H9 (cell line): ENCODE data around the gene TGFA. TPM values are rescaled to one million over a fixed set of nuclear protein-coding genes. Genes with fewer than 3 reads are reported as not detected.

Source experiments
- DNase-seq: peaks from one replicate; pipeline ENCODE4 v3.0.0-alpha.2; 2017
- H2AFZ ChIP-seq: one replicate; pipeline ENCODE4 v1.6.1; 2013; ENCODE audit warnings: mild to moderate bottlenecking, low read length, control low read depth, moderate library complexity
- H2AK5ac ChIP-seq: 2 replicates; pipeline ENCODE4 v1.6.1; 2013; ENCODE audit warnings: low read length, control low read depth, mixed read lengths; ENCODE audit not compliant: insufficient read length
- H2BK120ac ChIP-seq: one replicate; pipeline ENCODE4 v1.6.1; 2013; ENCODE audit warnings: low read depth, mild to moderate bottlenecking, low read length, control low read depth, inconsistent platforms; ENCODE audit not compliant: poor library complexity, severe bottlenecking
- H2BK12ac ChIP-seq: 2 replicates; pipeline ENCODE4 v1.6.1; 2013; ENCODE audit warnings: low read length, control low read depth, mixed read lengths, low read depth; ENCODE audit not compliant: insufficient read length
- H2BK15ac ChIP-seq: 2 replicates; pipeline ENCODE4 v1.6.1; 2013; ENCODE audit warnings: low read depth, low read length, control low read depth
- H2BK20ac ChIP-seq: one replicate; pipeline ENCODE4 v1.6.1; 2013; ENCODE audit warnings: low read depth, mild to moderate bottlenecking, low read length, control low read depth, inconsistent platforms; ENCODE audit not compliant: poor library complexity, severe bottlenecking
- H2BK5ac ChIP-seq: 2 replicates; pipeline ENCODE4 v1.6.1; 2013; ENCODE audit warnings: low read length, control low read depth, mixed read lengths; ENCODE audit not compliant: insufficient read length
- H3K14ac ChIP-seq: 2 replicates; pipeline ENCODE4 v1.6.1; 2013; ENCODE audit warnings: low read length, control low read depth; ENCODE audit not compliant: insufficient read depth
- H3K18ac ChIP-seq: 2 replicates; pipeline ENCODE4 v1.6.1; 2013; ENCODE audit warnings: low read depth, mild to moderate bottlenecking, mixed read lengths, low read length, control low read depth; ENCODE audit not compliant: insufficient read length
- H3K23ac ChIP-seq: 2 replicates; pipeline ENCODE4 v1.6.1; 2013; ENCODE audit warnings: low read length, control low read depth, mixed read lengths, low read depth; ENCODE audit not compliant: insufficient read length
- H3K23me2 ChIP-seq: 2 replicates; pipeline ENCODE4 v1.6.1; 2013; ENCODE audit warnings: low read depth, mild to moderate bottlenecking, mixed read lengths, low read length, control low read depth; ENCODE audit not compliant: insufficient read length, poor library complexity, severe bottlenecking
- H3K27ac ChIP-seq: 2 replicates; pipeline ENCODE4 v1.5.1; 2013; ENCODE audit warnings: low read length, control low read depth, mixed read lengths, low read depth; ENCODE audit not compliant: insufficient read length
- H3K27me3 ChIP-seq: 2 replicates; pipeline ENCODE4 v1.6.1; 2013; ENCODE audit warnings: low read length, control low read depth, inconsistent platforms; ENCODE audit not compliant: insufficient read depth
- H3K4ac ChIP-seq: 2 replicates; pipeline ENCODE4 v1.6.1; 2013; ENCODE audit warnings: low read depth, mild to moderate bottlenecking, control low read depth, inconsistent platforms, low read length, moderate library complexity
- H3K4me1 ChIP-seq: 2 replicates; pipeline ENCODE4 v1.6.1; 2013; ENCODE audit warnings: low read length, control low read depth, inconsistent platforms; ENCODE audit not compliant: insufficient read depth
- H3K4me2 ChIP-seq: 2 replicates; pipeline ENCODE4 v1.6.1; 2013; ENCODE audit warnings: low read length, control low read depth, mixed read lengths; ENCODE audit not compliant: insufficient read length, insufficient read depth
- H3K56ac ChIP-seq: 2 replicates; pipeline ENCODE4 v1.6.1; 2013; ENCODE audit warnings: low read depth, mild to moderate bottlenecking, mixed read lengths, low read length, control low read depth; ENCODE audit not compliant: insufficient read length
- H3K79me1 ChIP-seq: 2 replicates; pipeline ENCODE4 v1.6.1; 2013; ENCODE audit warnings: low read depth, mild to moderate bottlenecking, moderate library complexity, low read length, control low read depth, inconsistent platforms; ENCODE audit not compliant: insufficient read depth, poor library complexity, severe bottlenecking
- H3K79me2 ChIP-seq: 2 replicates; pipeline ENCODE4 v1.6.1; 2013; ENCODE audit warnings: low read length, control low read depth, inconsistent platforms; ENCODE audit not compliant: insufficient read depth
- H3K9ac ChIP-seq: 2 replicates; pipeline ENCODE4 v1.6.1; 2013; ENCODE audit warnings: low read length, control low read depth, mixed read lengths; ENCODE audit not compliant: insufficient read length; ENCODE audit errors: extremely low read depth
- H3K9me3 ChIP-seq: one replicate; pipeline ENCODE4 v1.6.1; 2013; ENCODE audit warnings: low read depth, low read length, inconsistent platforms; ENCODE audit not compliant: control insufficient read depth
- H3T11ph ChIP-seq: one replicate; pipeline ENCODE4 v1.6.1; 2013; ENCODE audit warnings: mild to moderate bottlenecking, low read length, control low read depth, inconsistent platforms
- H4K20me1 ChIP-seq: one replicate; pipeline ENCODE4 v1.6.1; 2013; ENCODE audit not compliant: control insufficient read depth, insufficient read length, insufficient read depth
- H4K5ac ChIP-seq: 2 replicates; pipeline ENCODE4 v1.6.1; 2013; ENCODE audit warnings: low read depth, mild to moderate bottlenecking, mixed read lengths, low read length, control low read depth; ENCODE audit not compliant: insufficient read length
- H4K8ac ChIP-seq: replicated peaks from 2 replicates; pipeline ENCODE4 v1.6.1; 2013; ENCODE audit warnings: low read length, control low read depth, mixed read lengths, low read depth; ENCODE audit not compliant: insufficient read length
- H4K91ac ChIP-seq: 2 replicates; pipeline ENCODE4 v1.6.1; 2013; ENCODE audit warnings: low read depth, mild to moderate bottlenecking, moderate library complexity, mixed read lengths, low read length, control low read depth; ENCODE audit not compliant: insufficient read length
- H3K27ac Mint-ChIP-seq, 3 experiments: 2 replicates in 2 of 3; 3 replicates in 1 of 3; pipeline ENCODE4 v1.8.0; 2020 to 2021; ENCODE audit warnings: mixed read lengths in 3 of 3, mild to moderate bottlenecking in 1 of 3, moderate library complexity in 1 of 3
- H3K27me3 Mint-ChIP-seq: 2 replicates; pipeline ENCODE4 v1.8.0; 2021; ENCODE audit warnings: low read depth, mild to moderate bottlenecking, moderate library complexity, mixed read lengths
- H3K36me3 Mint-ChIP-seq, 3 experiments: 2 replicates in 2 of 3; 3 replicates in 1 of 3; pipeline ENCODE4 v1.8.0; 2020 to 2021; ENCODE audit warnings: low read depth in 3 of 3, mixed read lengths in 3 of 3; ENCODE audit not compliant: insufficient read depth in 1 of 3
- H3K4me1 Mint-ChIP-seq, 2 experiments: 2 replicates each; pipeline ENCODE4 v1.8.0; 2020; ENCODE audit warnings: mixed read lengths in 2 of 2
- H3K4me3 Mint-ChIP-seq, 2 experiments: 2 replicates in 1 of 2; 3 replicates in 1 of 2; pipeline ENCODE4 v1.8.0; 2020 to 2021; ENCODE audit warnings: mild to moderate bottlenecking in 2 of 2, mixed read lengths in 2 of 2, moderate library complexity in 1 of 2
- H3K9me3 Mint-ChIP-seq, 2 experiments: 2 replicates in 1 of 2; 3 replicates in 1 of 2; pipeline ENCODE4 v1.8.0; 2020; ENCODE audit warnings: mild to moderate bottlenecking in 2 of 2, mixed read lengths in 2 of 2, moderate library complexity in 1 of 2
- WGBS: extraction: QIAGEN DNeasy Blood & Tissue Kit; methylation state at CpG from one replicate; pipeline ENCODE4 v1.1.7; 2013; ENCODE audit warnings: missing lambda C conversion rate, low lambda C conversion rate, mixed read lengths; ENCODE audit not compliant: insufficient read length; ENCODE audit errors: extremely low coverage; 5-methylcytosine and 5-hydroxymethylcytosine counted together
- total RNA-seq: library from RNA; stranded (reverse); gene quantifications from 2 replicates; pipeline ENCODE4 v1.2.1, GENCODE V29; 2021
- TF ChIP-seq, protein P1 (sequence below): fragments of 200-600 bp; sonication (generic); conservative IDR thresholded peaks from 3 replicates; pipeline ENCODE4 v1.8.0; 2021; ENCODE audit warnings: antibody characterized with exemption, mild to moderate bottlenecking

Gene TGFA
- total RNA-seq, 1 experiment from 2014 or later, result 3.3 TPM

DNA sequence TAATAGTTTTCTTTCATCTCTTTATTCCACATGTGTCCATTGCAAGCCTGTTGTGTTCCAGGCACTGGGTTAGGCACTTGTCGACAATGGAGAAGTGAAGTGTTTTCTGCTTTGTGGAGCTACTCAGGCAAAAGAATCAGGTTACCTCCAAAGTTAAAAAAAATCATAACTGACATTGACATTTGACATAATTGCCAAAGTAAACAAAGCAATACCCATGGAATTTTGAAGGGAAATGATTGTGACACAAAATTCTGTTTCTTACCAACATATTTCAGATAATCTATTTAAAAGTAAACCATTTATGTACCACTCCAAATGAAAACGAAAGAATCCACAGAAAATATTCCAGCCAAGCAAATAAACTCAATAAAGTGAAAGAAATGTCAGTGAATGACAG is 6.4 kb upstream of the TGFA start:
- H3K9ac ChIP-seq, result no peak overlapping the region
- no peak overlapping the region for H2BK15ac ChIP-seq
- H3K18ac ChIP-seq, result no peak overlapping the region
- no peak overlapping the region for H3K4ac ChIP-seq
- H2BK20ac ChIP-seq, result no peak overlapping the region
- peaks cover 4 to 9% of the 10 kb centered on the region in 2 experiments; a peak in 3 of 4 replicates for H3K4me1 Mint-ChIP-seq
- H3K36me3 Mint-ChIP-seq, result no peaks in the 10 kb centered on the region
- H2BK12ac ChIP-seq, result no peak overlapping the region
- H3K27me3 ChIP-seq, result no peaks in the 10 kb centered on the region
- no peak overlapping the region for H3K4me2 ChIP-seq
- H3K27me3 Mint-ChIP-seq, result peaks cover 10% of the 10 kb centered on the region
- H4K5ac ChIP-seq, result no peak overlapping the region
- H3K4me1 ChIP-seq, result no peaks in the 10 kb centered on the region
- H3K27ac ChIP-seq, result no peak overlapping the region
- H3K9me3 Mint-ChIP-seq, result no peaks in the 10 kb centered on the region
- TF ChIP-seq, protein P1, sequence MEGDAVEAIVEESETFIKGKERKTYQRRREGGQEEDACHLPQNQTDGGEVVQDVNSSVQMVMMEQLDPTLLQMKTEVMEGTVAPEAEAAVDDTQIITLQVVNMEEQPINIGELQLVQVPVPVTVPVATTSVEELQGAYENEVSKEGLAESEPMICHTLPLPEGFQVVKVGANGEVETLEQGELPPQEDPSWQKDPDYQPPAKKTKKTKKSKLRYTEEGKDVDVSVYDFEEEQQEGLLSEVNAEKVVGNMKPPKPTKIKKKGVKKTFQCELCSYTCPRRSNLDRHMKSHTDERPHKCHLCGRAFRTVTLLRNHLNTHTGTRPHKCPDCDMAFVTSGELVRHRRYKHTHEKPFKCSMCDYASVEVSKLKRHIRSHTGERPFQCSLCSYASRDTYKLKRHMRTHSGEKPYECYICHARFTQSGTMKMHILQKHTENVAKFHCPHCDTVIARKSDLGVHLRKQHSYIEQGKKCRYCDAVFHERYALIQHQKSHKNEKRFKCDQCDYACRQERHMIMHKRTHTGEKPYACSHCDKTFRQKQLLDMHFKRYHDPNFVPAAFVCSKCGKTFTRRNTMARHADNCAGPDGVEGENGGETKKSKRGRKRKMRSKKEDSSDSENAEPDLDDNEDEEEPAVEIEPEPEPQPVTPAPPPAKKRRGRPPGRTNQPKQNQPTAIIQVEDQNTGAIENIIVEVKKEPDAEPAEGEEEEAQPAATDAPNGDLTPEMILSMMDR, result no peak
- H3T11ph ChIP-seq, result no peak overlapping the region
- no peak overlapping the region for H3K56ac ChIP-seq
- H3K79me2 ChIP-seq, result no peaks in the 10 kb centered on the region
- no peak overlapping the region for H2BK5ac ChIP-seq
- no peak overlapping the region for H3K4me3 Mint-ChIP-seq
- H3K9me3 ChIP-seq, result no peaks in the 10 kb centered on the region
- H3K14ac ChIP-seq, result no peak overlapping the region
- no peaks in the 10 kb centered on the region for H3K79me1 ChIP-seq
- no peak overlapping the region for H2BK120ac ChIP-seq
- DNase-seq, result no peak
- H2AK5ac ChIP-seq, result no peak overlapping the region
- no CpG with 5 or more reads among the region's 2 CpGs for WGBS
- H3K23ac ChIP-seq, result no peak overlapping the region
- no peak overlapping the region for H3K27ac Mint-ChIP-seq
- no peak overlapping the region for H4K8ac ChIP-seq
- no peaks in the 10 kb centered on the region for H4K20me1 ChIP-seq
- no peak overlapping the region for H2AFZ ChIP-seq
- H4K91ac ChIP-seq, result no peak overlapping the region
- H3K23me2 ChIP-seq, result no peaks in the 10 kb centered on the region
